Measurements from ENCODE around the gene CPLX1.

- TF ChIP-seq POLR2A (IDR thresholded peaks at IDR 0.05; ENCODE audit: low read depth, low read length) (no peak), POLR2AphosphoS5 (IDR thresholded peaks at IDR 0.05; ENCODE audit: low read depth, low read length) (no peak), TAF1 (IDR thresholded peaks at IDR 0.05; ENCODE audit: low read depth, low read length) (no peak), SPI1 (IDR thresholded peaks at IDR 0.05; ENCODE audit: low read depth, low read length) (no peak), POU2F2 (IDR thresholded peaks at IDR 0.05; ENCODE audit: low read depth, low read length) (no peak)
Measured at GRCh38 chr4:761086-761485, 64.8 kb downstream of the CPLX1 start.

Measured in GM12891 (cell line).